ENCODE results near the gene PRKD1.

DNA sequence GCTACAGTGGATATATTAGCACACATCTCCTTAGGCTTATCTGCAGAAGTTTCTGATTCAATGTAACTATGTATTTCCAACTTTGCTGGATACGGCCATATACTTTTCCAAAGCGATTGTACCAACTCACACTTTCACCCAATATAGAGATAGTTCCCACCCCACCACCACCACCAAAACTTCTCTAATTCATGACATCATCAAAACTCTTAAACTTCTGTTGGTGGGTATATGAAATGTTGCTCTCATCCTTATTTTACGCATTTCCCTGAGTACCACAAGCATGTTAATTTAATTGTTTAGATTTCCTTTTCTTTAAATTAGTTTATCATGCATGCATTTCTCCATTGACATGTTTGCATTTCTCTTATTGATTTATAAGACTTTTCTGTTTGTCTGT is 95.6 kb downstream of the PRKD1 start:
- no peak for TF ChIP-seq POLR2A (IDR thresholded peaks at IDR 0.05)
- TF ChIP-seq, protein P1, sequence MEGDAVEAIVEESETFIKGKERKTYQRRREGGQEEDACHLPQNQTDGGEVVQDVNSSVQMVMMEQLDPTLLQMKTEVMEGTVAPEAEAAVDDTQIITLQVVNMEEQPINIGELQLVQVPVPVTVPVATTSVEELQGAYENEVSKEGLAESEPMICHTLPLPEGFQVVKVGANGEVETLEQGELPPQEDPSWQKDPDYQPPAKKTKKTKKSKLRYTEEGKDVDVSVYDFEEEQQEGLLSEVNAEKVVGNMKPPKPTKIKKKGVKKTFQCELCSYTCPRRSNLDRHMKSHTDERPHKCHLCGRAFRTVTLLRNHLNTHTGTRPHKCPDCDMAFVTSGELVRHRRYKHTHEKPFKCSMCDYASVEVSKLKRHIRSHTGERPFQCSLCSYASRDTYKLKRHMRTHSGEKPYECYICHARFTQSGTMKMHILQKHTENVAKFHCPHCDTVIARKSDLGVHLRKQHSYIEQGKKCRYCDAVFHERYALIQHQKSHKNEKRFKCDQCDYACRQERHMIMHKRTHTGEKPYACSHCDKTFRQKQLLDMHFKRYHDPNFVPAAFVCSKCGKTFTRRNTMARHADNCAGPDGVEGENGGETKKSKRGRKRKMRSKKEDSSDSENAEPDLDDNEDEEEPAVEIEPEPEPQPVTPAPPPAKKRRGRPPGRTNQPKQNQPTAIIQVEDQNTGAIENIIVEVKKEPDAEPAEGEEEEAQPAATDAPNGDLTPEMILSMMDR (IDR thresholded peaks at IDR 0.05), result no peak
